ENCODE data around the gene PPFIA1. TPM values are rescaled to one million over a fixed set of nuclear protein-coding genes. Genes with fewer than 3 reads are reported as not detected.
"Not testable (repeated sequence)": the region's sequence is repeated elsewhere in the genome, so short reads cannot be mapped to it uniquely, and the experiment has no call there.

The PPFIA1 gene
- total and polyA plus RNA-seq, 2 of the 8 experiments (the other 6 are each of a cell fraction or from before 2014, with no cell fraction given), result 44.3 to 73.5 TPM

DNA sequence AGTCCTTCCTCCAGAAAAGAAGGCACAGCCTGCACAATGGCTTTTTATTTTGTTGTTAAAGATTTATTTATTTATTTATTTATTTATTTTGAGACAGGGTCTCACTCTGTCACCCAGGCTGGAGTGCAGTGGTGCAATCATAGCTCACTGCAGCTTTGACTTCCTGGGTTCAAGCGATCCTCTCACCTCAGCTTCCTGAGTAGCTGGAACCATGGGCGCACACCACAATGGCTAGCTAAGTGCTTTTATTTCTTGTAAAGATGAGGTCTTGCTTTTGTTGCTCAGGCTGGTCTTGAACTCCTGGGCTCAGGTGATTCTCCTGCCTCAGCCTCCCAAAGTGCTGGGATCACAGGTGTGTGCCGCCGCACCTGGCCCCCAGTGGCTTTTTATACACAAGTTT, 137.8 kb downstream of the PPFIA1 start:
- H3K9me3 ChIP-seq (ENCODE audit: insufficient read depth in 2 of 2, low read depth in 1 of 2, low read length in 1 of 2); H2BK15ac ChIP-seq (ENCODE audit: low read length); H3K27me3 ChIP-seq (replicated peaks in 1 of 4; ENCODE audit: control insufficient read depth in 3 of 4, extremely low read depth in 1 of 4, insufficient read depth in 3 of 4, low read length in 3 of 4); H3K23ac ChIP-seq (ENCODE audit: insufficient read length); H3K4me2 ChIP-seq (ENCODE audit: insufficient read depth in 1 of 2, low read depth in 2 of 2, low read length in 2 of 2); H3K4me1 ChIP-seq (replicated peaks in 1 of 4; ENCODE audit: control insufficient read depth in 3 of 4, insufficient read depth in 4 of 4, low read length in 3 of 4); H3K56ac ChIP-seq (replicated peaks; ENCODE audit: insufficient read length, low read depth, low read length); H2BK5ac ChIP-seq (ENCODE audit: low read depth, low read length); H2AFZ ChIP-seq (ENCODE audit: low read length); FAIRE-seq; H3K14ac ChIP-seq (ENCODE audit: insufficient read length); H3K79me1 ChIP-seq (ENCODE audit: low read depth, low read length); H3K27ac ChIP-seq (ENCODE audit: low read depth, low read length); H3K9ac ChIP-seq (replicated peaks in 1 of 4; ENCODE audit: extremely low read depth in 1 of 4, low read depth in 3 of 4, low read length in 3 of 4); H4K91ac ChIP-seq (replicated peaks; ENCODE audit: insufficient read length, low read length); H2BK20ac ChIP-seq (ENCODE audit: low read length); H4K5ac ChIP-seq (ENCODE audit: insufficient read length, low read depth, low read length); H3K4ac ChIP-seq (replicated peaks; ENCODE audit: insufficient read length, low read depth, low read length); H3K23me2 ChIP-seq (ENCODE audit: low read depth, low read length); H2BK120ac ChIP-seq (replicated peaks; ENCODE audit: low read depth, low read length); DNase-seq (ENCODE audit: low read depth in 1 of 2, low spot score in 2 of 2); H3K18ac ChIP-seq (ENCODE audit: extremely low read depth, low read length); H2AK5ac ChIP-seq (ENCODE audit: low read depth, low read length); H2BK12ac ChIP-seq (ENCODE audit: low read depth, low read length); H4K8ac ChIP-seq (ENCODE audit: extremely low read depth, insufficient read depth, low read length); H3K4me3 ChIP-seq (ENCODE audit: extremely low read depth in 1 of 4, insufficient read depth in 2 of 4, low read depth in 3 of 4, low read length in 4 of 4): not testable (repeated sequence)
- ChIA-PET CTCF (ENCODE audit: partially characterized antibody) (interaction anchor here (0.9 to 1.6 kb wide), 3 partner anchors 10 to 41 kb away, joined by 3 to 4 read pairs (median 3); no protein-coding TSS in a partner anchor), POLR2A (ENCODE audit: partially characterized antibody) (interaction anchor here (0.9 to 1.2 kb wide), 2 partner anchors 9 to 27 kb away, joined by 3 to 4 read pairs; no protein-coding TSS in a partner anchor)
- Histone ChIP-seq H3K36me3 (ENCODE audit: control insufficient read depth in 2 of 4, insufficient read depth in 4 of 4, low read length in 3 of 4) (peaks cover 33 to 83% (median 64%) of the 10 kb centered on the region in 4 experiments), H3K79me2 (ENCODE audit: control insufficient read depth in 1 of 2, insufficient read depth in 2 of 2, low read length in 2 of 2) (peaks cover 5 to 29% of the 10 kb centered on the region in 2 experiments; a peak in 3 of 4 replicates), H4K20me1 (replicated peaks in 1 of 2; ENCODE audit: control insufficient read depth in 1 of 2, insufficient read depth in 2 of 2, low read length in 2 of 2) (peaks cover 8 to 20% of the 10 kb centered on the region in 2 experiments)
- 88% methylated on average over 4 of the region's 4 CpGs; no CpG with 5 or more reads in 1 of the 2 experiments for WGBS, 2 experiments (ENCODE audit: extremely low coverage in 1 of 2, insufficient coverage in 1 of 2, insufficient read length in 1 of 2, insufficient replicate concordance in 2 of 2, low coverage in 1 of 2, low lambda C conversion rate in 2 of 2, missing lambda C conversion rate in 1 of 2)

Measured in H1 (cell line).